Keratinocyte (primary cell): Measurements from ENCODE around the gene AXIN1. TPM values are rescaled to one million over a fixed set of nuclear protein-coding genes. Genes with fewer than 3 reads are reported as not detected.

Source experiments
- DNase-seq: peaks from one replicate; pipeline ENCODE4 v3.0.0-alpha.2; 2011; ENCODE audit warnings: low read depth, missing footprints, low spot score
- FAIRE-seq: peaks from 2 replicates; lab custom pipeline; 2011; peaks lifted over from hg19 to GRCh38; lab: Jason Lieb, UNC
- H2AFZ ChIP-seq: 2 replicates; pipeline ENCODE4 v1.6.0; 2012; ENCODE audit warnings: low read length, control low read depth, inconsistent platforms; ENCODE audit not compliant: control insufficient read depth
- H3K27ac ChIP-seq: 2 replicates; pipeline ENCODE4 v1.5.1; 2011; ENCODE audit warnings: low read length; ENCODE audit not compliant: control insufficient read depth, insufficient read depth
- H3K27me3 ChIP-seq: 3 replicates; pipeline ENCODE4 v1.6.0; 2011; ENCODE audit warnings: low read length; ENCODE audit not compliant: control insufficient read depth, insufficient read depth; ENCODE audit errors: extremely low read depth
- H3K36me3 ChIP-seq, 2 experiments: 2 replicates in 1 of 2; 3 replicates in 1 of 2; pipeline ENCODE4 v1.5.1; 2011; ENCODE audit warnings: low read length in 2 of 2, mild to moderate bottlenecking in 1 of 2; ENCODE audit not compliant: control insufficient read depth in 2 of 2, insufficient read depth in 2 of 2; ENCODE audit errors: extremely low read depth in 1 of 2
- H3K4me1 ChIP-seq: 3 replicates; pipeline ENCODE4 v1.5.1; 2011; ENCODE audit warnings: low read length; ENCODE audit not compliant: control insufficient read depth, insufficient read depth; ENCODE audit errors: extremely low read depth
- H3K4me2 ChIP-seq: 3 replicates; pipeline ENCODE4 v1.6.0; 2011; ENCODE audit warnings: low read depth, low read length; ENCODE audit not compliant: control insufficient read depth, insufficient read depth; ENCODE audit errors: extremely low read depth
- H3K4me3 ChIP-seq, 3 experiments: fragments of 200-600 bp in 1 of 3; sonication (generic) in 1 of 3; 2 replicates in 2 of 3; 3 replicates in 1 of 3; pipeline ENCODE4 v1.5.1; 2011 to 2016; ENCODE audit warnings: low read length in 3 of 3, mild to moderate bottlenecking in 3 of 3, control low read depth in 2 of 3, inconsistent platforms in 1 of 3, low read depth in 1 of 3, mixed read lengths in 1 of 3, mixed run types in 1 of 3, moderate library complexity in 1 of 3; ENCODE audit not compliant: control insufficient read depth in 2 of 3, insufficient read depth in 2 of 3; ENCODE audit errors: extremely low read depth in 1 of 3
- H3K79me2 ChIP-seq: 2 replicates; pipeline ENCODE4 v1.6.0; 2012; ENCODE audit warnings: low read length; ENCODE audit not compliant: control insufficient read depth, insufficient read depth
- H3K9ac ChIP-seq: 3 replicates; pipeline ENCODE4 v1.6.0; 2011; ENCODE audit warnings: low read length; ENCODE audit not compliant: control insufficient read depth, insufficient read depth; ENCODE audit errors: extremely low read depth
- H3K9me1 ChIP-seq: 3 replicates; pipeline ENCODE4 v1.6.0; 2011; ENCODE audit warnings: low read length; ENCODE audit not compliant: control insufficient read depth, insufficient read depth; ENCODE audit errors: extremely low read depth
- H3K9me3 ChIP-seq: 2 replicates; pipeline ENCODE4 v1.5.1; 2012; ENCODE audit warnings: low read depth, low read length; ENCODE audit not compliant: control insufficient read depth
- H4K20me1 ChIP-seq: 3 replicates; pipeline ENCODE4 v1.6.0; 2011; ENCODE audit warnings: low read length; ENCODE audit not compliant: control insufficient read depth, insufficient read depth; ENCODE audit errors: extremely low read depth
- EZH2 ChIP-seq: IDR thresholded peaks from one replicate; pipeline ENCODE4 v1.6.1; 2012; ENCODE audit warnings: inconsistent platforms, mild to moderate bottlenecking, low read length, moderate library complexity
- dilution Hi-C: fragments of 300-500 bp; cut with MboI; formaldehyde crosslinking; loops from one replicate; pipeline ENCODE4 v1.7.0; 2020; ENCODE audit warnings: low sequenced_read_pairs; ENCODE audit not compliant: extremely low pct_ligation_motif_present
- polyA plus RNA-seq, 5 experiments: library from polyadenylated mRNA; depleted of rRNA in 3 of 5; stranded (reverse) in 3 of 5; stranded (forward) in 1 of 5; unstranded in 1 of 5; fragments of >200 nt; gene quantifications; 1 replicate in 1 of 5; 2 replicates in 3 of 5; 3 replicates in 1 of 5; pipeline versions ENCODE4 v1.2.1 to v1.2.3, GENCODE V29; 2011 to 2012; ENCODE audit warnings: missing spikeins in 2 of 5, low read depth in 1 of 5, low replicate concordance in 1 of 5
- TF ChIP-seq, protein P1 (sequence below), 3 experiments: IDR thresholded peaks in 1 of 3; conservative IDR thresholded peaks in 1 of 3; optimal IDR thresholded peaks in 1 of 3; 2 replicates in 2 of 3; 3 replicates in 1 of 3; pipeline versions ENCODE3 to v1.5.1; 2011; ENCODE audit warnings: low read length in 3 of 3, mild to moderate bottlenecking in 3 of 3, moderate library complexity in 2 of 3, control low read depth in 1 of 3, inconsistent platforms in 1 of 3; ENCODE audit not compliant: insufficient read depth in 2 of 3; ENCODE audit errors: extremely low read depth in 1 of 3

AXIN1 gene
- polyA plus RNA-seq, 1 donor (not counting 4 experiments of a cell fraction or from before 2014, with no cell fraction given): 8.8 TPM

DNA sequence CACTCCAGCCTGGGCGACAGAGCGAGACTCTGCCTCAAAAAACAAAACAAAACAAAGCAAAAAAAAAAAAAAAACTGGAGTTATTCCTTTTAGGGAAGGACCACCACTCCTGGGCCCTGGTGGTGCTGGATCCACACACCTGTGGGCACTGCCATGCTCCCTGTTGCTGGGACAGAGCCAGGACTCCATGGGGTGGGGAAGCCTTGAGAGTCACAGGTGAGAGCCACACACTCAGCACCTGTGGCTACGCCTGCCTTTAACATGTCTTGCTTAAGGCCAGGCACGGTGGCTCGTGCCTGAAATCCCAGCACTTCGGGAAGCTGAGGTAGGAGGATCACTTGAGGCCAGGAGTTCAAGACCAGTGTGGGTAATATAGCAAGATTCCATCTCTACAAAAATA is 51.3 kb downstream of the AXIN1 start:
- dilution Hi-C loops: no loop called here
- Histone ChIP-seq H2AFZ (no peak overlapping the region), H3K4me2 (no peak overlapping the region), H3K9me3 (no peaks in the 10 kb centered on the region), H3K27me3 (no peaks in the 10 kb centered on the region), H3K79me2 (peaks cover 5% of the 10 kb centered on the region), H3K27ac (no peak overlapping the region), H3K9me1 (no peaks in the 10 kb centered on the region), H3K9ac (no peak overlapping the region), H4K20me1 (peaks cover 4% of the 10 kb centered on the region), H3K4me1 (peaks cover 6% of the 10 kb centered on the region), H3K4me3 (no peak overlapping the region), H3K36me3 (peaks cover 12 to 31% of the 10 kb centered on the region in 2 experiments)
- FAIRE-seq (no peak), DNase-seq (no peak)
- TF ChIP-seq, protein P1, sequence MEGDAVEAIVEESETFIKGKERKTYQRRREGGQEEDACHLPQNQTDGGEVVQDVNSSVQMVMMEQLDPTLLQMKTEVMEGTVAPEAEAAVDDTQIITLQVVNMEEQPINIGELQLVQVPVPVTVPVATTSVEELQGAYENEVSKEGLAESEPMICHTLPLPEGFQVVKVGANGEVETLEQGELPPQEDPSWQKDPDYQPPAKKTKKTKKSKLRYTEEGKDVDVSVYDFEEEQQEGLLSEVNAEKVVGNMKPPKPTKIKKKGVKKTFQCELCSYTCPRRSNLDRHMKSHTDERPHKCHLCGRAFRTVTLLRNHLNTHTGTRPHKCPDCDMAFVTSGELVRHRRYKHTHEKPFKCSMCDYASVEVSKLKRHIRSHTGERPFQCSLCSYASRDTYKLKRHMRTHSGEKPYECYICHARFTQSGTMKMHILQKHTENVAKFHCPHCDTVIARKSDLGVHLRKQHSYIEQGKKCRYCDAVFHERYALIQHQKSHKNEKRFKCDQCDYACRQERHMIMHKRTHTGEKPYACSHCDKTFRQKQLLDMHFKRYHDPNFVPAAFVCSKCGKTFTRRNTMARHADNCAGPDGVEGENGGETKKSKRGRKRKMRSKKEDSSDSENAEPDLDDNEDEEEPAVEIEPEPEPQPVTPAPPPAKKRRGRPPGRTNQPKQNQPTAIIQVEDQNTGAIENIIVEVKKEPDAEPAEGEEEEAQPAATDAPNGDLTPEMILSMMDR (optimal IDR thresholded peaks at IDR 0.05 in 1 of 3, IDR thresholded peaks at IDR 0.05 in 1 of 3, conservative IDR thresholded peaks at IDR 0.05 in 1 of 3; ENCODE audit: extremely low read depth in 1 of 3, insufficient read depth in 2 of 3, low read length in 3 of 3): no peak
- no peak for TF ChIP-seq EZH2

DNA sequence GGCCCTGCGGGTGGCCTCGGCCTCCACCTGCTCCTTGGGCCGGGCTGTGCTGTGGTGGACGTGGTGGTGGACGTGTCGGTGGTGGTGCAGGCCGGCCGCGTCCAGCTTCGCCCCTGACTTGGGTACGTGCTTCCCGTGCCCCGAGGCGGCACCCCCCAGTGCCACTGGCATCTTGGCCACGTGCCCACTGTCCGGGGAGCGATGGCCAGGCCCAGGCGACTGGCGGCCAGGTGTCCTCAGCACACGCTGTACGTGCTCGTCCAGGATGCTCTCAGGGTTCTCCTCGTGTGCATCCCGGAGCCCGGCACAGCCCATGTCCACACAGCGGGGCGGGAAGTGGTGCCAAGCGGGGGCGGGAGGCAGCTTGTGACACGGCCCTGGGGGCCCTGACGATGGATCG is 54.7 kb downstream of the AXIN1 start:
- DNase-seq: no peak
- H3K9me1 ChIP-seq: no peaks in the 10 kb centered on the region
- no peaks in the 10 kb centered on the region for H3K27me3 ChIP-seq
- H3K4me2 ChIP-seq: no peak overlapping the region
- no peaks in the 10 kb centered on the region for H3K9me3 ChIP-seq
- no peak overlapping the region for H3K27ac ChIP-seq
- no peak for FAIRE-seq
- dilution Hi-C loops: no loop called here
- peaks cover 7 to 32% of the 10 kb centered on the region in 2 experiments for H3K36me3 ChIP-seq
- peaks cover 3% of the 10 kb centered on the region for H4K20me1 ChIP-seq
- peaks cover 5% of the 10 kb centered on the region for H3K79me2 ChIP-seq
- no peak overlapping the region for H3K4me3 ChIP-seq
- TF ChIP-seq, protein P1 (optimal IDR thresholded peaks at IDR 0.05 in 1 of 3, IDR thresholded peaks at IDR 0.05 in 1 of 3, conservative IDR thresholded peaks at IDR 0.05 in 1 of 3; ENCODE audit: extremely low read depth in 1 of 3, insufficient read depth in 2 of 3, low read length in 3 of 3): no peak
- TF ChIP-seq EZH2: no peak
- no peak overlapping the region for H3K9ac ChIP-seq
- H2AFZ ChIP-seq: no peak overlapping the region
- H3K4me1 ChIP-seq: no peaks in the 10 kb centered on the region
